Stromal cell of bone marrow (primary cell): Measurements from ENCODE around the gene SYNJ2.

ENCODE experiments used
- DNase-seq: peaks from one replicate; pipeline ENCODE4 v3.0.0-alpha.2; 2012; ENCODE audit warnings: low read depth

The SYNJ2 gene

DNA sequence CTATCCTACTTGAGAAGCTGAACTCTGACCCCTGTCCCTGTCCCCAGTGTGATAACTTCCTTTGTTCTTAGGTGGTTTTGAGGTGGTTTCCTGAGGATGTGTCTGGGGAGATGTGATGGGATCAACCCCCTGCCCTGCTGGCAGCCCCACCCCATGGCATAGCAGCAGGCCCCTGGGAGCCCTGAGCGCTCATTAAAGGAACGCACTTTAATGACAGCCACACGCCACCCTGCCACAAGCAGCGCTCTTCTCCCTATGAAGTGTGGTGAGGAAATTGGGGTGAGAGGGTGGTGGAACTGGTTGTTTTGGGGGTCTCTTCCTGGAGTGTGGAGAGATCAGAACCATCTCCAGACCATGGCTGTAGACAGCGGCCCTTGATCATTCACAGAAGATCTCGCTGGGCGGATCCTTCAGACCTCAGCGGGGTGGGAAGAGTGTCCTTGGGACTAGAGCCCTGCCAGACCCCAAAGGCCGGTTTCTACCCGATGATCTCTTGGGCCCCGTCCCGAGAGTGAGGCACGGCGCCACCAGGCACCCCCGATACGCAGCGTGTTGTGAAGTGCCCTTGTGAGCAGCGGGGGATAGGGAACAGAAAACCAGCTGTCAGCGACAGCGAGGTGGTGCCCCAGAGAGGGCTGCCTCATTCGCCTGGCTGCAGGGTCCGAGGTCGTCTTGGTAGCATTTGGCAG lies 45.4 kb downstream of the SYNJ2 start:
- DNase-seq = no peak

DNA sequence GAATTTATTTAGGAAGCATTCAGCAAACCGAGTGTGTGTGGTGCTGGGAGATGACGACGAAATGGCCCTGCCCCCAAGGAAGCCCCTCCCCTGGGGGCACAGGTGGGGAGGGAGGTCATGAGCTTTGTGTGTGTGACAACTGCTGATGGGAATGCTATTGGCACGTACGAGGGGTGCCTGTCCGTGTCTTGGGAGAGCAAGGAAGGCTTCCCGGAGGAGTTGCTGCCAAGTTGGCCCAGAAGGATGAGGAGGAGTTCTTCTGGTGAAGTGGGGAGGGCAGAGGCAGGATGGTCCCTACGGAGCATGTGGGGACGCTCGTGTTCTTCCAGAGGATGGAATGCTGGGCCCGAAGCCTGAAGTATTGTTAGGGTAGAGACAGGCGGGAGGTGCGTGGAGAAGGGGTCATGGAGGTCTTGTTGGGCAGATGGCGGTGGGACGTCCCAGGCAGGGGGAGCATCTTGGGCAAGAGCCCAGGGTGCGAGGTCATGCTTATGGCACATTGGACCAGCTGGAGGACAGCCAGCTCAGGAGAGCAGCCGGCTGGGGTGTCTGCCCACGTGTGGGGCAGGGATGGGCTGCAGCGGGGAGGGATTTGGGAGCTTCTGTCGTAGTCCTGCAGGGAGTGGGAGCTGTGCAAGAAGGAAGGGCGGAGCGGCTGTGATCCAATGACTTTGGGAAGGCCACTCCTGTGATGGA lies 46.1 kb downstream of the SYNJ2 start:
- DNase-seq = no peak

DNA sequence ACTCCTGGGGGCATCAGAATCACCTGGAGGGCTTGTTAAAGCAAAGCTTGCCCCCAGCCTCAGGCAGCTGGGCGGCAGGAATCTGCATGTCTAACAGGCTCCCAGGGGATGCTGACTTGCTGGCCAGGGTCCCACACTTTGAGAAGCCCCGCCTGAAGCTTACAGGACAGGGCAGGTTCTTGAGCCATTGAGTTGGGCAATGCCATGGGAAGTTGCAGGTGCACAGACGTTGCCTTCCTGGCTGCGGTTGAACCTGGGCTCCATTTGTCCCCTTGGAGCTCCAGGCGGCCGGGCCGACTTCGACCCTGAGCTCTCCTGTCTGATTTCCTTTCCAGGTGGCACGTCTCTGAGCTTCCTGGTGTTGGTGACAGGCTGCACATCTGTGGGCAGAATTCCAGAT lies 46.8 kb downstream of the SYNJ2 start:
- no peak for DNase-seq

DNA sequence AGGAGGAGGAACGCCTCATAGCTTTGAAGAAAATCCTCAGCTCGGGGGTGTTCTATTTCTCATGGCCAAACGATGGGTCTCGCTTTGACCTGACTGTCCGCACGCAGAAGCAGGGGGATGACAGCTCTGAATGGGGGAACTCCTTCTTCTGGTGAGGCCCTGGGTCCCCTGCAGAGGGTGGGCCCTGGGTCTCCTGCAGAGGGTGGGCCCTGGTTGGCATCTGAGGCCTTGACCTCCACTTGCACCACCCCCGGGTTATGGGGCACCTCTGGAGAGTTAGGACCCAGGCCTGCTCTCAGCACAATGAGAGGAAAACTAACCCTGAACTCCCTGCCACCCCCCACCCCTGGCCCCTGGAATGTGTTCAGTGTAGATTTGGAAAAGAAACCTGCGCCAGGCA lies 47.2 kb downstream of the SYNJ2 start:
- no peak for DNase-seq

DNA sequence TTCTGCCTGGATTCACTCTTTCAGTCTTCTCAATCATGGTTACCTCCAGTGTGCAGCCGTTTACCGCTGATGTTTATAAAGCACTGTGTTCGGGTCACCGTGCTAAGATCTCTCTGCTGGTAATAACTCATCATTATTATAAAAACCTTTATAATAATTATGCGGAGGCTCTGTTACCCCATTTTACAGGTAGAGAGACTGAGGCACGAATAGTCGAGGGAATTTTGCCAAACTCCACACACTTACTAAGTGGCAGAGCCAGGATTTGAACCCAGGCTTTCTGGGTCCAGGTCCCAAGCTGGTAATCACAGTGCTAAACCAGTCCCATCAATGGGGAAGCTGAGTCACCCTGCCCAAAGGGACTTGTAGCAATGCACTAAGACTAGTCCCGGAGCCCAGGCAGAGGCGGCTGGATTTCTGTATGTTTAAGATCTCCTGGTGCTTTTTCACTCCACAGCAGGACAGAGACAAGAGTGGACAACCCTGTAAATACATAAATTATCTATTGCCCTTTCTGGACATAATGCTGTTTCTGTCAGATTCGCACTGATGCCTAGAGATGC lies 48.1 kb downstream of the SYNJ2 start:
- DNase-seq = no peak

DNA sequence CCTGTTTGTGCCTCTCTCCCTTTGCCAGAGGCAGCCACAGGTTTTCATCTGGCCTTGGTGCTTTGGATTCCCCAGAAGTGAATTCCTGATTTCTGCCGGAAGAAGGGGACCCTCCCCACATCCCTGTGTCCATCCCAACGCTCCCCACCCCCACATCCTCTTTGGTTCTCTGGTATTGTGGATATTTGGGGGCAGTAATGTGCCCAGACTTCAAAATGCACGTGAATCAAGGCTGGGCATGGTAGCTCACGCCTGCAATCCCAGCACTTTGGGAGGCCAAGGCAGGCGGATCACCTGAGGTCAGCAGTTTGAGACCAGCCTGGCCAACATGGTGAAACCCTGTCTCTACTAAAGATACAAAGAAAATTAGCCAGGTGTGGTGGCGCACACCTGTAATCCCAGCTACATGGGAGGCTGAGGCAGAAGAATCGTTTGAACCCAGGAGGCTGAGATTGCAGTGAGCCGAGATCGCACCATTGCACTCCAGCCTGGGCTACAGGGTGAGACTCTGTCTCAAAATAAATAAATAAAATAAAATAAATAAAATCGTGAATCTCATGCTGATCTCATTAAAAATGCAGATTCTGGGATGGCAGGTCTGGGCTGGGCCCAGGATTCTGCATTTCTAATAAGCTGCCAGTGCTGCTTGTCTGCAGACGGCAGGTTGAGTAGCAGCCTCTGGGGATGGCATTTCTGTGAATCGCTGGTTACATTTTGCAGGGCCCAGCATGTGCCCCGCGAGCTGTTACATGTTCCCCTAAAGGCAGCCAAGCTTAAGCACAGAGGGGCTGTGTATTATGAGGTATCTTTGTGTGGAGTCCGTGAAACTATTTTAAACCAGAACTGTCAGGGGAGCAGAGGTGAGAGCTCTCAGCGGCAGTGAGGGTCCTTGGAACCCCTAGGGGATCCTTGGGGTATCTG lies 49.0 kb downstream of the SYNJ2 start:
- DNase-seq = no peak

DNA sequence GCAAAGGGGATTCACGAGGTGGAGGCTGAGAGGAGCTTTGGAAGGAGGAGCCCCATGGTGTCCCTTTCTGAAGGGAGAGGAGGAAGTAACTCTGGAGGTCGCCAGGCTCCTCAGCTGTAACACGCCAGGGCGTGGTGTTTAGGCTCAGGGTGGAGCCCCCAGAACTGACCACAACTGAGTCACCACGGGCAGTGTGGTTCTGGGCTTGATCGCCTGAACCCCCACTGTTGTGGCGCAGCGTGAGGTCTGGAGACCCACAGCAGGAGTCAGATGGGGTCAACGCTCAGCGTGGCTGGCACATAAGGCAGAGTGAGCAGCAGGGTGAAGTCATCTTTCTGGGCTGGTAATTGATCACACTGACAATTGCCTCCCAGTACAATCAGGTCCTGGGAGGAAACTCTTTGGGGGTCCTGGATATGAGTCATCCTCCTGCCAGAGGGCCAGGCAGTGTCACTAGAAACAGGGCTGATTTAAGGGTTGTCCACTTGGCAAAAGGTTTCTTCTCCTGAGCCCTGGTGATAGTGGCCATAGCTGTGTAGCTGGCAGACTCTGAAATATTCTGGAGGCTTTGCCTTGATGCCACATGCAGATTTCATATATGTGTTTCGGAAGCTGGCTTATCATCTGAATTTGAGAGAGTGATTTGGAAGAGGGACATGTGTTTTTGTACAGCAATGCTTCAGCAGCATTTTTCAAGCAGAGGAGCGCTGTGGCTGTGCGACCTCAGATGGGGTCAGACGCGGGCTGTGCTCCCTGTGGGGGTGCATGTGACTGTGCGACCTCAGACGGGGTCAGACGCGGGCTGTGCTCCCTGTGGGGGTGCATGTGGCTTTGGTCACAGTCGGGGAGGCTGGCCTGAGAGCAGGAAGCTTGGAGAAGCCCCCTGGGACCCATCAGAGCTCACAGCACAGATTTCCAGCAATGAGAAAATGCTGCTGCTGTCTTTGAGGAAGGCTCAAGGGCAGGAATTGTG lies 50.0 kb downstream of the SYNJ2 start:
- peak; percentile 98 for DNase-seq

DNA sequence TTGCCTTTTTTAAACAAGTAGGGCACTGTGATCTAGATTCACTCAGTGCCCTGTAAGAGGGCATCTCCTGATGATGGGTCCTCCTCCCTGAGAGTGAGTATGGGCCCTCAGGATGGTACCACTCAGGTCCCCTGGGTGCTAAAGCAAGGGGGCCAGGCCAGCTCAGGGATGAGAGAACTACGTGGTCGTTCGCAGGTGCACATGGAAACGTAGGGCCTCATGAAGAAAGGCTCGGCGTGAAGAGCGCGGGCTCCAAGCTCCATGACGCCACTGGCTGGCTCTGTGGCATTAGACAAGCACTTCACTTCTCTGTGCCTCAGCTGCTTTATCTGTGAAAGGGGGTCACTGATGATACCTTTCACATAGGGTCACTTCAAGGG lies 50.7 kb downstream of the SYNJ2 start:
- DNase-seq = no peak

DNA sequence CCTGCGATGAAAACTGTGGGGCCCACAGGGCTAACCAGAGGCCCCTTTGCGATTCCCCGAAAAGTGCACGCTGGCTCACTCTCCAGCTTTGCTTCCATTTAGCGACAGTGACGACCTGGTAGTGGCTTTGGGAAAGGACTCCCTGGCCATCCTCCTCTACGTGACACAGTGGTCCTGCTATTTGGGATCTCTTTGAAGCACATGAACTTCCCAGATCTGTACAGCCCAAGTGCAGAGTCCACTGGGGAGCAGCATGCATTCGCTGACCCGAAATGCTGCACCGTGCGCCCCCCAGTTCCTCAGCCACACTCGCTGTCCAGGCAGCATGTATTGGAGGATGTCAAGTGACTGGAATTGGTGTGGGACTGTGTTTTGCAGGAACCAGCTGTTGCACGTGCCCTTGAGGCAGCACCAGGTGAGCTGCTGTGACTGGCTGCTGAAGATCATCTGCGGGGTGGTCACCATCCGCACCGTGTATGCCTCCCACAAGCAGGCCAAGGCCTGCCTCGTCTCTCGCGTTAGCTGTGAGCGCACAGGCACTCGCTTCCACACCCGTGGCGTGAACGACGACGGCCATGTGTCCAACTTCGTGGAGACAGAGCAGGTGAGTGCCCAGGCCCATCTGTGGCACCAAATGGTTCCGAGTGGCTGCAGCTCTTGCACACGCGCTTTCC lies 51.6 kb downstream of the SYNJ2 start:
- DNase-seq = no peak

DNA sequence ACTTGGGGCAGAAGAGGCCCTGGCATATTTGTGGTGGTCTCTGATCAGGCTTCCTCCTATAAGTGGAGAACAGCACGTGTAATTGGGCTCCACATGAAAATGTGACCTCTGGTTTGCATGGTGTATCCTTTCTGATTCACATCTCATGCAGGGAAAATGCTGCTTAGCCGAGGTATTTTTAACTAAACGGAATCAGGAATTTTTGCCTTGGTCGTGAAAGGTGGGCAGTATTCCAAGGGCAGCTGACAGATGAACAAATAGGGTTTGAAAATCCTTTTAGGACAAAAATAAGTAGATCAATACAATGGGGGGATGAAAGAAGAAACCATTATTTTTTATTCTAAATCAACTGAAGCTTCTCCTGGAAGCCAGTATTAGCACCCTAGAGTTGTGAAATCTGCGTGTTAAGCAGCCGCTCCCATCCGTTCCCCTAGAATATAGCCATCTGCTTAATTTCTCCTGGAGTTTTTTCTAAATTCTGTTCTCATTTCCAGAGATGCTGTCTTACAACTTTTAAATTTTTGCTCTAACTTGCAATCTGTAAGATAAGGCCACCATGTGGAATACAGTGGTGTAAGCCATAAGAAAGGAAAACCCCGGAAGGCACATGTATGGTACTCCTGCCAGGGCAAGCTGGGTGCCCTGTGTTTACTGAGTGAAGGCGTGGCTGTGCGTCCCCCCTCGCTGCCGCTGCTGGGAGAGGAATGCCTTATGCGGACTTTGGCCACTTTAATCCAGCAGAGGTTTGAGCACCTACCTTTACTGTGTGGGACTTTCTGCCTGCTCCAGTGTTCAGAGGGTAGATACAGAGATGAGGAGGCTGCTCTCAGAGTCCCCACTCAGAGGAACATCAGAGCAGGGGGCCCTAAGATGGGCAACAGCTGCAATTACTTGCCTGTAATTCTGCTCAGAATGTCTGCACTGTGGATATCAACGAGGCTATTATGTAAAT lies 52.4 kb downstream of the SYNJ2 start:
- no peak for DNase-seq

DNA sequence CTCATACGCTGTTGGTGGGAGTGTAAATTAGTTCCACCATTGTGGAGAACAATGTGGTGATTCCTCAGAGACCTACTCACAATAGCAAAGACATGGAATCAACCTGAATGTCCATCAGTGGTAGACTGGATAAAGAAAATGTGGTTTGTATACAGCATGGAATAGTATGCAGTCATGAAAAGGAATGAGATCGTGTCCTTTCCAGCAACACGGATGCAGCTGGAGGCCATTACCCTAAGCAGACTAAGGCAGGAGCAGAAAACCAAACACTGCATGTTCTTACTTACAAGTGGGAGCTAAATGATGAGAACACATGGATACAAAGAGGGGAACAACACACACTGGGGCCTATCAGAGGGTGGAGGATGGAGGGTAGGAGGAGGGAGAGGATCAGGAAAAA lies 54.6 kb downstream of the SYNJ2 start:
- no peak for DNase-seq

DNA sequence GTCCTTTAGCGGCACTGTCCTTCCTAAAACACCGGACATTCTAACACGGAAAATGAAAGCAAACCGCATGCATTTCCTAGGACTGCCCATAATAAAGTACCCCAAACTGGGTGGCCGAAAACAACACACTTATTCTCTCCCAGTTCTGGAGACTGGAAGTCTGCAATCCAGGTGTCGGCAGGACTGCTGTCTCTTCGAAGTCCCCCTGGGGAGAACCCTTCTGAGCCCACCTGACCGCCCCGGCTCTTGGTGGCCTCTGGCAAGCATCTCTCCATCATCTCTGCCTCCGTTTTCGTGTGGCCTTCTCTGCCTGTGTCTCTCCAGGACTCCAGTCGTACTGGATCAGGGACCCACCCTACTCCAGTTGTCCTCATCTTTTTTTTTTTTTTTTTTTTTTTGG lies 55.4 kb downstream of the SYNJ2 start:
- no peak for DNase-seq

DNA sequence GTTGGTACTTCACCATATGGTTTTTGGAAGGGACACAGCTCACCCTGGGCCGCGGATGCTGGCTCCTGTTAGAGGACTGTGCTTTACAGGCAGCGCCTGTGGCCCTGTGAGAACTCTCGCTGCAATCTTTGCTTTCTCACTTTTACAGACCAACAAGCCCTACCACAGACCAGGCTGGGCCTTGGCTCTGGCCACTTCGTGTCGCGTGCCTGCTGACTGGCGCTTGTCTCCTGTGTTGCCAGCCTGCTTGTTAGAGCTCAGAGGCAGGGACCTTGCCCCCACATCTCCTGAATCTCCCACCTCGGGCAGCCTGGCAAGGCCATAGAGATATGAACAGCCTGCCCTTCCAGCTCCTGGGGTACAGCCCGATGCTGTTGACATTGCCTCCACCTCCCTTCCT lies 56.1 kb downstream of the SYNJ2 start:
- no peak for DNase-seq

DNA sequence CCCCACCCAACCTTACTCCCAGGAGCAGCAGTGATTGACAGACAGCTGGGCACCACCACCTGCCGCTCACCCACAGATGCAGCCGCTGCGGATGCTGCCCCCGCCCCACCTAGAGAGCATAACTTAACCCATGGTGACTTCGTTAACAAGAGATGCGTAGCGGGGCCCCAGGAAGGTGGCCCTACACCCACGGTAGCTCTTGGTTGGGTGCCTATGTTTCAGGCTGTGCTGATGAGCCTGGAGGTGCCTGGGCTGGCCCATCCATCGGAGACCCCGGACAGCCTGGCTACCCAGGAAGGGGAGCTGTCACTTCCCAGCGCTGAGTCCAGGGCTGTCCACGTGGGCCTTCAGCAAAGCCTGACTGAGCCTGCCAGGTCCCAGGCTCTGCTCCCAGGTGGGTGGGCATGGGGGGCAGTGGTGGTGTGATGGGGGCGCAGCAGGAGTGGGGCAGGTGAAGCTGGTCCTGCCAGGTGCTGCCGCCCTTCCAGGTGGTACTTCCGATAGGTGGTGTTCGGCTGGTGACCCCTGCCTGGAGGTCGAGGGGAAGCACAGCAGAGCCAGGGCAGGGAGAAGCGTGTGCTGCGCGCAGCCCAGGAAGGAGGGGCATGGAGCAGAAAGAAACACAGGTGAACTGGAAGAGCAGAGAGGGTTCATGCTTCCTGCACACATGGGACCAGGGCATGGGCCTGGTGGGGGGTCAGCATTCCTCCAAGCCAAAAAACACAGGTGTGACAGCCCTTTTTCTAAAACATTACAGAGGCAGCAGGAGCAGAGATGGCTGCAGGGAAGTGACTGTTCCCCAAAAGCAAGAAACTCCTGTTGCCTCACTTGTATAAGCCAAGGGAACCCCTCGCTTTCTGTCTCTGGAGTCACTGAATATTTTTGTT lies 56.9 kb downstream of the SYNJ2 start:
- no peak for DNase-seq

DNA sequence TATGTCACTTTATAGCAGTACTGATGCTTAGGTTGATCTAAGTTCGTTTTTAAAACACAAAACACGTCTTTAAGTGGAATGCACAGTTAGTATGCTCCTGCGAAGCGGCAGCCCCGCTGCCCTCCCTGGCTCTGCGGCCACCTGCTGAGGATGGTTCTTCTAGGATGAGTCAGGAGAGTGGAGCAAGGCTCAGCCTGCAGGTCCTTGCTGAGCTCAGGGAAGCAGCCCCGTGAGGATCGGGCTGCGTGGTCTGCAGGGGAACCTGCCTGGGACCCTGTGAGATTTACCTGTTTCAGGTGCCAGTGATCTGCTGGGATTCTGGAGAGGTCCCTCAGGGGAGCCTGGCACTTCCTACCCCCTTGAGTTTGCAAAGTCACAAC lies 57.5 kb downstream of the SYNJ2 start:
- DNase-seq = no peak

DNA sequence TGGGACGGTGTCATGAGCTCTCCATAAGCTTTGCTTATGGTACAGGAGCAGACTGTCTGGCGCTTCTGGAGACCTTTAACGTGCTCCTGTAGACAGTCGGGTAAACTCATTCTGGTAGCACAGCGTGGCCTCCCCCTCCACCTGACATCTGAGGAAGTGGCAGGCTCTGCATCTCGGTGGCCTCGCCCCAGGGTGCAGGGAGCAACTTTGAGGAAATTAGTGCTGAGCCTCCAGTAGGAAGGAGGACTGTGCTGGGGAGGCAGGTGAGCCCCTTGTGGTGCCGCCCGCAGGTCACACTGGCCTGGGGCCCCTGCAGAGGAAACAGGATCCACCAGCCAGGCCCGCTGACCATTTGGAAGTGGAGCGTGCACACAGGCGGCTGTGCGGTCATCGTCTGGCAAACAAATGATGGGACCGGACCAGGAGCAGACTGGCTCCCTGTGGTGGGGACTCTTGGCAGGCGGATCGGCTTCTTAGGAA lies 57.9 kb downstream of the SYNJ2 start:
- DNase-seq = no peak

DNA sequence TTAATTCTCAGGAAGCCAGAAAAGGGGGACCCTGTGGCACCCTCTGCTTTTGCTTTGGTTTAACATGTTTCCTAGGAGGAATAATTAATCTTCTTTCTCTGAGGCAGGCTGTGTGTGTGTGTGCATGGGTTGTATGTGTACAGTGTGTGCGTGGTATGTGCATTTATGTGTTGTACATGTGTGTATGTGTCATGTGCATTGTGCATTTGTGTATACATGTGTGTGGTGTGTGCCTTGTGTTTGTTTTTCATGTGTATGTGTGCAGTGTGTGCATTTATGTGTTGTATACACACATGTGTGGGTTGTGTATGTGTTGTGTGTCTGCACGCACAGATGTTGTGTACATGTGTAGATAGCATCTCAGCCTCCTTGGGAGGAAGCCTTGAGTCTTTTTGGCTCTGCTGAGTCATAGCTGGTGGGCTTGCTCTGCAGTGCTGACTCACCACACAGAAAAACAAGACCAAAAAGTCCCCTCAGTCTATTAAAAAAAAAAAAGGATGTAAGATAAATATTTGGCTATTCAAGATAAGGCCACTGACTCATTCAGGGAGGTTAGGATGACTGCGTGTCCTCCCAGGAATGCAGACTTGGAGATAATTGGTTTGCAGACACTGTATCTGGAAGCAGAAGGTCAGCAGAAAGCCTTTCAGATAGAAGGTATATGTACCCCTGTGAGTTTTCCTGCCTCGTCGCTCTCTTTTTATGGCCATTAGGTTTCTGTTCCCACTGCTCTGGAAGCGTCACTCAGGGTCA lies 58.6 kb downstream of the SYNJ2 start:
- peak; percentile 87 for DNase-seq
